Adrenal gland (tissue), 5 donors: ENCODE measurements around the gene PJVK.

Experiments
- CTCF ChIP-seq, 6 experiments: fragments of 450-650 bp in 4 of 6; fragments of 200-600 bp in 2 of 6; sonication (generic) in 1 of 6; IDR thresholded peaks; 1 replicate in 5 of 6; 2 replicates in 1 of 6; pipeline versions ENCODE4 v1.5.1 to v1.8.0; 2016 to 2021; ENCODE audit warnings: antibody characterized with exemption in 6 of 6, mild to moderate bottlenecking in 2 of 6, moderate library complexity in 1 of 6
- POLR2A ChIP-seq, 2 donors: fragments of 450-650 bp; IDR thresholded peaks; one replicate each; pipeline ENCODE4 v1.6.1; 2017; ENCODE audit warnings: antibody characterized with exemption in 2 of 2, mild to moderate bottlenecking in 2 of 2, moderate library complexity in 1 of 2
- donor health status: DM: no; HTN: no; CAD: no.

GRCh38 chr2:178412047-178412446, 39.1 kb upstream of the PJVK start:
- TF ChIP-seq CTCF (IDR thresholded peaks at IDR 0.05) (no peak), POLR2A (IDR thresholded peaks at IDR 0.05) (no peak)
